Measurements from ENCODE around the gene TMEM234. TPM values are rescaled to one million over a fixed set of nuclear protein-coding genes. Genes with fewer than 3 reads are reported as not detected.
A peak's percentile ranks its signal among the peaks of the same experiment; 100 is the strongest.

TMEM234 gene
- polyA plus RNA-seq, 2 of the 4 experiments (the other 2 are of a cell fraction): 8.4 to 12.1 TPM

DNA sequence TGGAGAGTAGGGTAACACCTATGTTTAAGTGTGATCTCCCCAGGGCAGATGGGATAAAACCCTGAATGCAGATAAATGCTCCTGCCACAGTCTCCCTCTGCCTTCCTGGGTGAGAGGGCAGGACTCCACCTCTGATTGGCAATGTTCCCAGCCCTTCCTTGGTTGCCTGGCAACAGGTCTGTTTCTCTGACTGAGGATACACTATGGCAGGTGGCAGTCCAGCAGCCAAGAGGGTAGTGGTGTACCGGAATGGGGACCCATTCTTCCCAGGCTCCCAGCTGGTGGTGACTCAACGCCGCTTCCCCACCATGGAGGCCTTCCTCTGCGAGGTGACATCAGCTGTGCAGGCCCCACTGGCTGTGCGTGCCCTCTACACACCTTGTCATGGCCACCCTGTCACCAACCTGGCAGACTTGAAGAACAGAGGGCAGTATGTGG is 13.2 kb downstream of the TMEM234 start, which contains the start of gene DCDC2B:
Gene DCDC2B (plus strand): TSS at position 199 of the 438 bp plus-strand sequence. CDS start 5 bp downstream, at position 204.
- ChIA-PET POLR2A (no interaction called here), CTCF (interaction anchor here (1.0 to 2.1 kb wide), 2 partner anchors 39 to 127 kb away, joined by 3 to 9 read pairs; partner anchors contain the start of gene MARCKSL1)
- DNase-seq (ENCODE audit: low read depth in 1 of 2, low spot score in 1 of 2): peak in 1 of 2 experiments; percentile 58
- FAIRE-seq: no peak
- H3K4me3 ChIP-seq: no peak within 1 kb of the TSS
- TF ChIP-seq HDAC2 (IDR thresholded peaks at IDR 0.05): no peak
- no peak for TF ChIP-seq E2F6 (IDR thresholded peaks at IDR 0.05; ENCODE audit: borderline replicate concordance, low read depth)
- no peak for TF ChIP-seq TFCP2L1 (CRISPR knock-in tag; IDR thresholded peaks at IDR 0.05)
- no peak for TF ChIP-seq MAFK (IDR thresholded peaks at IDR 0.05; ENCODE audit: partially characterized antibody)
- TF ChIP-seq, protein P1, sequence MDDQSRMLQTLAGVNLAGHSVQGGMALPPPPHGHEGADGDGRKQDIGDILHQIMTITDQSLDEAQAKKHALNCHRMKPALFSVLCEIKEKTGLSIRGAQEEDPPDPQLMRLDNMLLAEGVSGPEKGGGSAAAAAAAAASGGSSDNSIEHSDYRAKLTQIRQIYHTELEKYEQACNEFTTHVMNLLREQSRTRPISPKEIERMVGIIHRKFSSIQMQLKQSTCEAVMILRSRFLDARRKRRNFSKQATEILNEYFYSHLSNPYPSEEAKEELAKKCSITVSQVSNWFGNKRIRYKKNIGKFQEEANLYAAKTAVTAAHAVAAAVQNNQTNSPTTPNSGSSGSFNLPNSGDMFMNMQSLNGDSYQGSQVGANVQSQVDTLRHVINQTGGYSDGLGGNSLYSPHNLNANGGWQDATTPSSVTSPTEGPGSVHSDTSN (IDR thresholded peaks at IDR 0.05): no peak
- no peak for TF ChIP-seq FOSL2 (IDR thresholded peaks at IDR 0.05)
- no peak for TF ChIP-seq FOSL2 (CRISPR knock-in tag; IDR thresholded peaks at IDR 0.05)
- TF ChIP-seq MYC (IDR thresholded peaks at IDR 0.05; ENCODE audit: borderline replicate concordance, low read length): no peak
- no peak for TF ChIP-seq ZFP36 (IDR thresholded peaks at IDR 0.05; ENCODE audit: borderline replicate concordance, partially characterized antibody)
- TF ChIP-seq, protein P2, sequence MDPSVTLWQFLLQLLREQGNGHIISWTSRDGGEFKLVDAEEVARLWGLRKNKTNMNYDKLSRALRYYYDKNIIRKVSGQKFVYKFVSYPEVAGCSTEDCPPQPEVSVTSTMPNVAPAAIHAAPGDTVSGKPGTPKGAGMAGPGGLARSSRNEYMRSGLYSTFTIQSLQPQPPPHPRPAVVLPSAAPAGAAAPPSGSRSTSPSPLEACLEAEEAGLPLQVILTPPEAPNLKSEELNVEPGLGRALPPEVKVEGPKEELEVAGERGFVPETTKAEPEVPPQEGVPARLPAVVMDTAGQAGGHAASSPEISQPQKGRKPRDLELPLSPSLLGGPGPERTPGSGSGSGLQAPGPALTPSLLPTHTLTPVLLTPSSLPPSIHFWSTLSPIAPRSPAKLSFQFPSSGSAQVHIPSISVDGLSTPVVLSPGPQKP (IDR thresholded peaks at IDR 0.05; ENCODE audit: low read depth, low read length): no peak
- TF ChIP-seq ZSCAN20 (CRISPR knock-in tag; IDR thresholded peaks at IDR 0.05): no peak
- no peak for TF ChIP-seq RARB (CRISPR knock-in tag; IDR thresholded peaks at IDR 0.05)
- TF ChIP-seq RAD21 (conservative IDR thresholded peaks at IDR 0.05 in 1 of 2, IDR thresholded peaks at IDR 0.05 in 1 of 2): no peak
- no peak for TF ChIP-seq TP53 (CRISPR knock-in tag; IDR thresholded peaks at IDR 0.05)
- no peak for TF ChIP-seq GATA3 (IDR thresholded peaks at IDR 0.05; ENCODE audit: borderline replicate concordance)
- TF ChIP-seq FOXS1 (CRISPR knock-in tag; IDR thresholded peaks at IDR 0.05): no peak
- ATAC-seq: peak in 1 of 2 experiments; percentile 7; a peak in 3 of 6 replicates
- H3K9me3 ChIP-seq: no peaks in the 10 kb centered on the region
- H3K27ac ChIP-seq: no peak within 1 kb of the TSS
- no CpG with 5 or more reads among the region's 5 CpGs for WGBS (ENCODE audit: missing lambda C conversion rate)
- no peak within 1 kb of the TSS for H3K4me2 ChIP-seq
- H3K4me1 ChIP-seq: peaks cover 12% of the 10 kb centered on the region; the same call in 2 of the 3 replicates

DNA sequence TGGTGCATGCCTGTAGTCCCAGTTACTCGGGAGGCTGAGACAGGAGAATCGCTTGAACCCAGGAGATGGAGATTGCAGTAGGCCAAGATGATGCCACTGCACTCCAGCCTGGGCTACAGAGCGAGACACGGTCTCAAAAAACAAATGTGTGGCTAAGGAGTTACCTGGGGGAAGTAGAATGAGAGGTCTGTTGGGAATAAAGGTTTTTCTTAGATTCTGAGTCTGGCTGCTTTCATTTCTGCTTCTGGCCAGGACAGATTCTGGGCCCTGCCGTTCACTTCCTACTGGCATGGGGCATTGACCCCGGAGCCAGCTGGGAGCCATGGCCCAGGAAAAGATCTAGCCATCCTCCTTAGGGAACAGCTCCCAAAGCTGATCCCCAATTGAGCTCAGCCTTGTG is 13.7 kb downstream of the TMEM234 start:
- no peak for TF ChIP-seq ZC3H11A (IDR thresholded peaks at IDR 0.05)
- TF ChIP-seq GATA3 (IDR thresholded peaks at IDR 0.05; ENCODE audit: borderline replicate concordance): no peak
- TF ChIP-seq CEBPB (IDR thresholded peaks at IDR 0.05): no peak
- TF ChIP-seq RNF2 (IDR thresholded peaks at IDR 0.05; ENCODE audit: borderline replicate concordance, low read depth): no peak
- TF ChIP-seq POLR2A (IDR thresholded peaks at IDR 0.05; ENCODE audit: low read length): no peak
- TF ChIP-seq CHD2 (IDR thresholded peaks at IDR 0.05; ENCODE audit: low read length, partially characterized antibody): no peak
- no peak for TF ChIP-seq HMGXB4 (CRISPR knock-in tag; IDR thresholded peaks at IDR 0.05; ENCODE audit: borderline replicate concordance)
- H3K9me3 ChIP-seq: no peaks in the 10 kb centered on the region
- ATAC-seq (no peak), DNase-seq (ENCODE audit: low read depth in 1 of 2, low spot score in 1 of 2) (no peak), FAIRE-seq (no peak)
- peaks cover 12% of the 10 kb centered on the region; the same call in 2 of the 3 replicates for H3K4me1 ChIP-seq
- 85% methylated on average over 6 of the region's 6 CpGs for WGBS (ENCODE audit: missing lambda C conversion rate)
- no peak overlapping the region for H3K4me3 ChIP-seq
- H3K27ac ChIP-seq: no peak overlapping the region
- POLR2A ChIA-PET: no interaction called here
- CTCF ChIA-PET: no interaction called here
- H3K4me2 ChIP-seq: no peak overlapping the region

All from A549 (cell line).